AG09319 (cell line): ENCODE data around the gene QRICH1.
A peak's percentile ranks its signal among the peaks of the same experiment; 100 is the strongest.

Experiments used
- DNase-seq: peaks from one replicate; pipeline ENCODE4 v3.0.0-alpha.2; 2010; ENCODE audit warnings: low read depth; ENCODE audit errors: extremely low read depth
- TF ChIP-seq, protein P1 (sequence below): IDR thresholded peaks from 2 replicates; pipeline ENCODE4 v1.5.1; 2011; ENCODE audit warnings: low read depth, mild to moderate bottlenecking, inconsistent platforms, low read length, moderate library complexity

Gene QRICH1

DNA sequence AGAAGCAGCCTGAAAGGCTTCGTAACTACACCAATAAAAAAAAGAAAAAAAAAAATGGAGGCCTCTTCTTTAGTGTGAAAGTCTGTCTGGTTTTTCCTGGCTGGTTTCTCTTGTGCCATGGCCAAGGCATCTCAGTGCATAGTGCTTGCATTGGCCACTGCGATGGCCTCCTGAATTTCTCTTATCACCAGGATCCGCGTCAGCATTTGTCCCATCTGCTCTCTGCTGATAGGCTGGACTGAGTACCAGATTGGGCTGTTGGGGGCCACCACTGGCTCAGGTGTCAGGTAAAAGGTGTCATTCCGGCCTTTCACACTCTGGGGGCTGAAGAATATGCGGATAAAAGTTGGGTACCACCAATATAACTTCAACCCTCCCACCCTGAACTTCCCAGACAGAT is 63.5 kb downstream of the QRICH1 start:
- DNase-seq: no peak
- TF ChIP-seq, protein P1, sequence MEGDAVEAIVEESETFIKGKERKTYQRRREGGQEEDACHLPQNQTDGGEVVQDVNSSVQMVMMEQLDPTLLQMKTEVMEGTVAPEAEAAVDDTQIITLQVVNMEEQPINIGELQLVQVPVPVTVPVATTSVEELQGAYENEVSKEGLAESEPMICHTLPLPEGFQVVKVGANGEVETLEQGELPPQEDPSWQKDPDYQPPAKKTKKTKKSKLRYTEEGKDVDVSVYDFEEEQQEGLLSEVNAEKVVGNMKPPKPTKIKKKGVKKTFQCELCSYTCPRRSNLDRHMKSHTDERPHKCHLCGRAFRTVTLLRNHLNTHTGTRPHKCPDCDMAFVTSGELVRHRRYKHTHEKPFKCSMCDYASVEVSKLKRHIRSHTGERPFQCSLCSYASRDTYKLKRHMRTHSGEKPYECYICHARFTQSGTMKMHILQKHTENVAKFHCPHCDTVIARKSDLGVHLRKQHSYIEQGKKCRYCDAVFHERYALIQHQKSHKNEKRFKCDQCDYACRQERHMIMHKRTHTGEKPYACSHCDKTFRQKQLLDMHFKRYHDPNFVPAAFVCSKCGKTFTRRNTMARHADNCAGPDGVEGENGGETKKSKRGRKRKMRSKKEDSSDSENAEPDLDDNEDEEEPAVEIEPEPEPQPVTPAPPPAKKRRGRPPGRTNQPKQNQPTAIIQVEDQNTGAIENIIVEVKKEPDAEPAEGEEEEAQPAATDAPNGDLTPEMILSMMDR: no peak

DNA sequence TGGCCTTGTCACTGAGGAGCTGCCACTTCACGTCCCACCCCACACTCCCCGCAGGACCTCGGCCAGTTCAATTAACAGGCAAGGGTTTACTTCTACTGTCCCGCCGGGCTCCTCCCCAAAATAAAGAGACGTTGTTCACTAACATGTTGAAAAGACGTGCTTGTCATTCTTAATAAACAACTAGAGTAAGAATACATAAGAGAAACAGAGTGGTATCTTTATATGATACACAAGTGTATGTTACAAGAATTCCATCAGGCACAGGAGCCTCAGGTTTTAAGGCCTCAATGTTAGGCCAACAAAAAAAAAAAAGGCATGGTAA is 64.3 kb downstream of the QRICH1 start:
- TF ChIP-seq, protein P1: no peak
- DNase-seq: no peak

DNA sequence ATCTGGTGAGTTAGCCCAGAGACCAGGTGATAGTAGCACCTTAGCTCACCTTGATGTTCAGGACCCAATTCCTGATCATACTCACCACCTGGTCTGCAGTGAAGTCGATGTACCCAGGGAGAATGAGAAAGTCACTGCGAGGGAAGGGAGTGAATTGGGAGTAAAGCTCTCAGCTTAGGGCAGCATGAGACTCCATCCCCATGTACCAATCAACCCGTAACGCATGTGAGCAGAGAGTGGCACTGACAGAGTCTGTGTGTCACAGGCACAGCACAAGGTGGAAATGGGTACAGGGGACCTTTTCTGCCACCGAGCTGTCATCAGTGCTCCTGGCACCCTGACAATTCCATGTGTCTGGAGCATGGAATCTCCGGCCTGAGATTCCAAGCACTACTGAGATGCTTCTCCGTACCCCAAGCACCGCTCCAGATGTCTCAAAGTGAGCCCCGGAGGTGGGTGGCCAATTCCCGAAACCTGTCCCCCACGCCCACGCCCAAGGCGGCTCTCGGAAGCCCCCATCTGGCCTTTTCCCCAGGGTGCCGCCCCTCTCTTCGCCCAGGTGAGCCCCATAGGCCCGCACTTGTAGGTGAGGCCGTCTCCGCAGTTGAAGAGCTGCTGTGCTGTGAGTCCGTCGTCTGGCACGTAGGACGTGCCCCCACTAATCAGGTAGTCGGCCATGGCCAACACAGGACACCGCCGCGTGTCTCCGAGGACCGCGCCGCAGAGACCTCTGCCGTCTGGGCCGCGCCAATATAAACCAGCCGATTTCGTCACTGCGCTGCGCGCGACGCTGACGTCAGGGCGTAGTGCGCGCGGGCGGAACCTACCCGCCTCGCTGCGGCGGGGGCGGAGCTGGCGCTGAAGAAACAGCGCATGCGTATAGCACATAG is 65.0 kb downstream of the QRICH1 start, which contains the start of gene IMPDH2:
TSS of gene IMPDH2 (minus strand) at position 726 of the 890 bp plus-strand sequence. CDS start at position 678, 48 bp downstream.
- peak; percentile 81 for DNase-seq
- TF ChIP-seq, protein P1: peak; percentile 6

DNA sequence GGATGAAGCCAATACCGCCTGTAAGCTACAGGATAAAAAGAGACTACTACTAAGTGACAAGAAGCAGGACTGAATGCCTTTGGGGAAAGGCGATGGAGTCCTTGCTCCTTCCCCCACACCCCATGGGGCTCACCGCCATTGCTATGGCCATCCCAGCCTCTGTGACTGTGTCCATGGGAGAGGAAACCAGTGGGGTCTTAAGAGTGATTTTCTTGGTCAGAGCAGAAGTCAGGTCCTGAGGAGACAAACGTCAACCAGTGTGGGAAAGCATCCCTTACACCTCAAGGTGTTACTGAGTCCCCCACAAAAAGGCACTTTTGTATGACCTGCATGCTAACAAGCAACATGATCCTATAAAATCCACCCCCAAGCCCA is 65.6 kb downstream of the QRICH1 start:
- TF ChIP-seq, protein P1: no peak
- DNase-seq: no peak

DNA sequence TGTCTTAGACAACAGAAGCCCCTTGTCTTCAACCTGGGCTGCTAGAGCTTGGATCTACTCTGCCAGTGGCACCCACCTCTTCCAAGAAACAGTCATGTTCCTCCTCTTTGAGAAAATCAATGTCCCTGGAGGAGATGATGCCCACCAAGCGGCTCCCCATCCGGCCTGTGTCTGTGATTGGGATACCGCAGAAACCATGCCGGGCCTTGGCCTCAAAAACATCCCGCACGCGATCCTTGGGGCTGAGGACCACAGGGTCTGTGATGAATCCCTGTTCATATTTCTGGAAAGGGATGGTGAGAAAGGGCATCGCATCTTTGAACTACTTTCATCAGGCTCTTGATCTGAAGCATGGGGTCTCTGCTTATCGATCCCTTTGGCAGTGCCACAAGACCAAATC is 66.2 kb downstream of the QRICH1 start:
- TF ChIP-seq, protein P1: no peak
- no peak for DNase-seq

DNA sequence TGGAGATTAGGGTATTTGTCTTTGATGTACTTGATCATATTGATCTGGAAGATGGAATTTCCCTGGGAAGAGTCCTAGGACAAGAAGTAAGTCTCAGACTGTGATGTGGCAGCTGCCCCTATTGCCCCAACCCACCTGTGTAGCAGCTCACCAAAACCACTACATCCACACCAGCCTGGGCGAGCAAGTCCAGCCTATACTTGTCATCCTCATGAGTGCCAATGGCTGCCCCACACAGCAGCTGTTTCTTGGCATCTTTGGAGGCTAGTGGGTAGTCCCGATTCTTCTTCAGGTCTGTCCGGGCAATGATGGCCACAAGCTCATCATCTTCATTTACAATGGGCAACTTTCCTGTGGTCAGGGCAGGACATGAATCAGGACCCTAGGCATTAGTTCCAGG is 67.3 kb downstream of the QRICH1 start:
- DNase-seq: no peak
- TF ChIP-seq, protein P1: no peak

DNA sequence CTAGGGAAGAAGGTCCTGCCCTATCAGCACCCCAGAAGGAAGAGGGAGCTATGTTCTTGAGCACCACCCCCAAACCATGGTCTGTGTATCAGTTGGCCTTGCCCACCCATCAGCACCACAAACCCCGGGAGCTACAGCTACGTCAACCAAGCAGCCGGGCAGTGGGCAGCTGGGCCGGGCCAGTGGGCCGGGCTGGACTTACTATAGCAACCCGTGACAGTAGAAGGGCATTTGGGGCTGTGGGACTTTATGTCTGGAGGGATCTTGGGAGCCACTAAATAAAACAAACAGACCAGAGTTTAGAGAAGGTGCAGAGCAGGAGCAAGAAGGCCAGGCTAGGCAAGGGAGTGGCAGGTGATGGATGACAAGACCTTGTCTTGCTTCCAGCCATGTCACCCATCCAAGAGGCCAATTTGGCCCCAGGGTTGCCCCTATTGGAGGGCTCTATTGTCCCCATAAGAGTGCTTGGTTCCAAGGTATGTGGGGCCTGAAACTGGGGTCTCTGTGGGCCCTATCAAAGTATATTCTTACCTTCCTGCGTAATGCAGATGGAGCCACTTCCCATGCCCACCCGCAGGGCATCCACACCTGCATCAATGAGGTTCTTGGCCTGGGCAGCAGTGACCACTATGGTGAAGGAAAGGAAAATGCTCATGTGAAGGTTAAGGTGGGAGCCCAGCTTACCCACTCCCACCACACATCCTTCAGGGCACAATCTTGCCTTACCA is 67.9 kb downstream of the QRICH1 start:
- DNase-seq: no peak
- TF ChIP-seq, protein P1: no peak
